PC-9 (cell line): ENCODE measurements around the gene EPS8L3. TPM values are rescaled to one million over a fixed set of nuclear protein-coding genes. Genes with fewer than 3 reads are reported as not detected.

Experiments used
- BruUV-seq: library from RNA; stranded (reverse); fragments of 400-500 nt; replicated peaks from 2 replicates; lab custom pipeline; 2021; lab: Mats Ljungman, UMichigan
- CTCF ChIA-PET: fragments of 300-600 bp; sonication (Branson Sonifier 250); formaldehyde crosslinking; loops from one replicate; lab custom pipeline; 2022; ENCODE audit warnings: antibody characterized with exemption; lab: Charles Lee
- POLR2A ChIA-PET: fragments of 300-600 bp; sonication (Branson Sonifier 250); formaldehyde crosslinking; loops from one replicate; lab custom pipeline; 2022; ENCODE audit warnings: antibody characterized with exemption; ENCODE audit not compliant: unreplicated experiment; lab: Charles Lee
- DNase-seq, 2 experiments: peaks; one replicate each; pipeline versions ENCODE4 v3.0.0 to v3.0.0-alpha.2; 2015 to 2022; ENCODE audit warnings: mixed read lengths in 1 of 2
- H2AFZ ChIP-seq: fragments of 200-600 bp; sonication (generic); 2 replicates; pipeline ENCODE4 v1.8.1; 2017; ENCODE audit warnings: antibody characterized with exemption
- H3F3A ChIP-seq: fragments of 200-600 bp; sonication (generic); 2 replicates; pipeline ENCODE4 v1.8.1; 2017; ENCODE audit warnings: antibody characterized with exemption, mild to moderate bottlenecking, low read depth; ENCODE audit not compliant: insufficient read depth
- H3K27ac ChIP-seq: fragments of 200-600 bp; sonication (generic); 2 replicates; pipeline ENCODE4 v1.6.1; 2016; ENCODE audit warnings: mixed run types
- H3K27me3 ChIP-seq: fragments of 200-600 bp; sonication (generic); 2 replicates; pipeline ENCODE4 v1.6.1; 2016; ENCODE audit warnings: low read depth, mixed run types; ENCODE audit not compliant: insufficient read depth
- H3K36me3 ChIP-seq: fragments of 200-600 bp; sonication (generic); 2 replicates; pipeline ENCODE4 v1.6.1; 2016; ENCODE audit warnings: low read depth, mixed run types
- H3K4me1 ChIP-seq: fragments of 200-600 bp; sonication (generic); replicated peaks from 2 replicates; pipeline ENCODE4 v1.6.1; 2016; ENCODE audit warnings: mixed run types; ENCODE audit not compliant: insufficient read depth
- H3K4me2 ChIP-seq: fragments of 200-600 bp; sonication (generic); 2 replicates; pipeline ENCODE4 v1.6.1; 2017; ENCODE audit warnings: mixed run types
- H3K4me3 ChIP-seq: fragments of 200-600 bp; sonication (generic); 2 replicates; pipeline ENCODE4 v1.6.1; 2016; ENCODE audit warnings: mixed run types
- H3K79me2 ChIP-seq: fragments of 200-600 bp; sonication (generic); 2 replicates; pipeline ENCODE4 v1.6.1; 2017; ENCODE audit warnings: low read depth, mixed run types
- H3K9me2 ChIP-seq: fragments of 200-600 bp; sonication (generic); 2 replicates; pipeline ENCODE4 v1.8.1; 2017; ENCODE audit warnings: mild to moderate bottlenecking; ENCODE audit not compliant: insufficient read depth
- H3K9me3 ChIP-seq: fragments of 200-600 bp; sonication (generic); 2 replicates; pipeline ENCODE4 v1.8.1; 2016; ENCODE audit warnings: low read depth; ENCODE audit not compliant: insufficient read depth
- H4K20me1 ChIP-seq: fragments of 200-600 bp; sonication (generic); 2 replicates; pipeline ENCODE4 v1.8.1; 2017; ENCODE audit not compliant: insufficient read depth
- CTCF ChIP-seq: fragments of 200-600 bp; sonication (generic); conservative IDR thresholded peaks from 2 replicates; pipeline ENCODE4 v1.6.1; 2017; ENCODE audit warnings: mixed run types, antibody characterized with exemption, mild to moderate bottlenecking, moderate library complexity
- EZH2 ChIP-seq: fragments of 200-600 bp; sonication (generic); IDR thresholded peaks from 2 replicates; pipeline ENCODE4 v1.8.0; 2017; ENCODE audit warnings: antibody characterized with exemption, low read depth
- intact Hi-C: fragments of 100-400 bp; cut with micrococcal nuclease; formaldehyde crosslinking; loops from one replicate; pipeline ENCODE4 v1.10.0; 2022; ENCODE audit not compliant: unreplicated experiment
- total RNA-seq: library from RNA; stranded (reverse); gene quantifications from 2 replicates; pipeline ENCODE4 v1.2.3, GENCODE V29; 2021

Gene EPS8L3
- total RNA-seq, 1 experiment from 2014 or later, result 1.2 TPM

- H2AFZ ChIP-seq, result no peak overlapping the region
- DNase-seq, result no peak
- no peaks in the 10 kb centered on the region for H3K36me3 ChIP-seq
- H4K20me1 ChIP-seq, result no peaks in the 10 kb centered on the region
- no TSS peak for BruUV-seq
- CTCF ChIA-PET, result no interaction called here
- no peak for TF ChIP-seq CTCF
- no peak for TF ChIP-seq EZH2
- peaks cover 14% of the 10 kb centered on the region; the same call in 1 of the 2 replicates for H3F3A ChIP-seq
- H3K4me1 ChIP-seq, result peaks cover 23% of the 10 kb centered on the region
- no peak overlapping the region for H3K4me3 ChIP-seq
- H3K27me3 ChIP-seq, result no peaks in the 10 kb centered on the region
- H3K4me2 ChIP-seq, result no peak overlapping the region
- intact Hi-C loops, result no loop called here
- no peaks in the 10 kb centered on the region for H3K9me3 ChIP-seq
- no peak overlapping the region for H3K27ac ChIP-seq
- H3K9me2 ChIP-seq, result no peaks in the 10 kb centered on the region
- POLR2A ChIA-PET, result no interaction called here
- H3K79me2 ChIP-seq, result no peaks in the 10 kb centered on the region
These were observed 40.2 kb upstream of the EPS8L3 start for GRCh38 chr1:109803901-109804331.

DNA sequence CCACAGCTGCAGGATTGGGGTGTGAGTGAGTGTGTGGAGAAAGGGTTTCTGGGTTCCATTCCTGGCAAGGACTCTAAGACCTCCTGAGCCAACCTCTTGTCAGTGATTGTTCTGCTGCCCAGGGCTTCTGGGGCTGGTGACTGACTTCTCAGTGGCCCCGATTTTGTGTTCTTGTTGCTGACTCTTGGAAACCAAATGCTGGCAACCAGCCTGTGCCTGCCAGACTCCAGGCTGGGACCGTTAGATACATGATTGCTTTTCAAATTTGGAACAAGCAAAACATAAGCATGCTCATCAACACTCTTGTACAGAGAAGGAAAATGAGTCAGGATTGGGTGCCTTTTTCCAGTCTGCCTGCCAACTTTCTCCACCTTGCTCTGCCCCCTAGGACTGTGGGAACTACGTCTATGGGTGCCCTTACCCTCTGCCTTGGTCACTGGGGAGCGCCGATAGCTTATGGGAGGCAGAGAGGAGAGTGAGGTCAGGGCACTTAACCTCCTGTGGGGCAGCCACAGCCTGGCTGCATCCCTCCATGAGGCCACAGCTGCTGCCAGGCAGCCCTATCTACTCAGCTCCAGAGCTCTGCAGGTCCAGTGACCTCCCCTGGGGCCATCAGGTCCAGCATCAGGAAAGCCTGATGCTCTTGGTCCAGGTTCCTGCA is 39.3 kb upstream of the EPS8L3 start:
- no TSS peak for BruUV-seq
- H3K4me1 ChIP-seq, result peaks cover 14% of the 10 kb centered on the region
- no peak overlapping the region for H3K27ac ChIP-seq
- no peaks in the 10 kb centered on the region for H3K9me2 ChIP-seq
- H3K27me3 ChIP-seq, result no peaks in the 10 kb centered on the region
- CTCF ChIA-PET, result no interaction called here
- no peak overlapping the region for H3K4me3 ChIP-seq
- DNase-seq, result no peak
- no peaks in the 10 kb centered on the region for H3K36me3 ChIP-seq
- no peak for TF ChIP-seq EZH2
- peaks cover 6% of the 10 kb centered on the region; the same call in 1 of the 2 replicates for H3F3A ChIP-seq
- H3K79me2 ChIP-seq, result no peaks in the 10 kb centered on the region
- no peaks in the 10 kb centered on the region for H3K9me3 ChIP-seq
- H3K4me2 ChIP-seq, result no peak overlapping the region
- intact Hi-C loops, result no loop called here
- POLR2A ChIA-PET, result no interaction called here
- H2AFZ ChIP-seq, result no peak overlapping the region
- no peaks in the 10 kb centered on the region for H4K20me1 ChIP-seq

DNA sequence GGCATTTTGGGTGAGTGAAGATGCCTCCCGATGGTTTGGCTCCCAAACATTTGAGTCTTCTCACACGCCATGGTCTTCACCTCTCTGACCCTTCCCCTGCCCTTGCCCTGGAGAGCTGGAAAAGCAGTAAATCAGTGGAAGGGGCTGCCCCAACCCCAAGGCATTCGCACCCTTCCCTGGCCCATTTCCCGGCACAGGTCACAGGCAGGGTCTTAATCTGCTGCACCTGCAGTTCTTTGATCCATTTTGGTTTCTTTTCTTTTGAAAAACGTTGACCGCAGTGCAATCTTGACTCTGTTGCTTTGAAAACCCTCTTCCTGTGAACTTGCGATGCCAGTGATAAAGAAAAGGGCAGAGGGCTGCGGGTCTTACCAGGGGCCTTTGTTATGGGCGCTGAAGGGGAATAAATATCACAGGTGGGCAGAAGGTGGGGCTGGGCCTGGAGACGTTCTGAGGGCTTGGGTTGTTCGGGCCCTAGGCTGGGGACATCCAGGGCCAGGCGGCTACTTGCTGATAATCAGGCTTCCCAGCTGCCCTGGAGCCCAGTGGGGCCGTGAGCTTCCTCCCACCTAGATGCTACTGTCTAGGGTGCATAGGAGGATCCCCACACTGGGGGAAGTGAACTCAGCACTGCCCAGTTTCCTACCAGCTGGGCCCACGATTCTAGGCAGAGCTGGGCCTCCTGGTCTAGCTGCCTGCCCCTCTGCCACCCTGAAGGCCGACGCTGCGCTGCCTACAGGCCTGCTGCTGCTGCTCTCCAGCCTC is 38.6 kb upstream of the EPS8L3 start:
- ChIA-PET POLR2A (no interaction called here), CTCF (no interaction called here)
- Histone ChIP-seq H3F3A (no peaks in the 10 kb centered on the region; the same call in 1 of the 2 replicates), H3K9me3 (no peaks in the 10 kb centered on the region), H4K20me1 (no peaks in the 10 kb centered on the region), H3K9me2 (no peaks in the 10 kb centered on the region), H3K4me1 (0 out of 2 replicates have a peak, but pooled peaks cover 8% of the 10 kb centered on the region), H3K79me2 (no peaks in the 10 kb centered on the region), H3K4me2 (no peak overlapping the region), H3K27ac (no peak overlapping the region), H3K27me3 (no peaks in the 10 kb centered on the region), H3K36me3 (no peaks in the 10 kb centered on the region), H3K4me3 (no peak overlapping the region), H2AFZ (no peak overlapping the region)
- no TSS peak for BruUV-seq
- intact Hi-C loops, result no loop called here
- TF ChIP-seq EZH2 (no peak), CTCF (no peak)
- DNase-seq, result no peak
